ENCODE data around the gene TRMT2A.

- no peak for TF ChIP-seq CTCF (IDR thresholded peaks at IDR 0.05; ENCODE audit: borderline replicate concordance, extremely low read depth, low read length, poor library complexity, severe bottlenecking)
- no peak for TF ChIP-seq EZH2 (IDR thresholded peaks at IDR 0.05; ENCODE audit: borderline replicate concordance, low read depth, low read length, severe bottlenecking)
Measured at GRCh38 chr22:20165421-20165820, 48.4 kb upstream of the TRMT2A start.
